Psoas muscle (tissue), 8 donors: ENCODE results near the gene STARD3. TPM values are rescaled to one million over a fixed set of nuclear protein-coding genes. Genes with fewer than 3 reads are reported as not detected.

Source experiments
- ATAC-seq, 4 donors: fragments of 200-7000 bp; cut with Tn5 transposase; one replicate each; pipeline ENCODE4 v1.9.1; 2020; ENCODE audit warnings: moderate library complexity in 3 of 4, mild to moderate bottlenecking in 2 of 4
- DNase-seq, 2 donors: peaks; one replicate each; pipeline ENCODE4 v3.0.0-alpha.2; 2020
- H3K27ac ChIP-seq: fragments of 200-600 bp; one replicate; pipeline ENCODE4 v1.8.0; 2022
- H3K27me3 ChIP-seq, 3 donors: fragments of 200-600 bp in 1 of 3; one replicate each; pipeline versions ENCODE4 v1.6.1 to v1.8.0; 2013 to 2022; ENCODE audit warnings: low read length in 2 of 3, mild to moderate bottlenecking in 2 of 3, moderate library complexity in 1 of 3; ENCODE audit not compliant: insufficient read depth in 3 of 3
- H3K36me3 ChIP-seq, 2 donors: fragments of 200-600 bp in 1 of 2; one replicate each; pipeline versions ENCODE4 v1.6.1 to v1.8.0; 2013 to 2022; ENCODE audit warnings: low read depth in 1 of 2, mild to moderate bottlenecking in 1 of 2, moderate library complexity in 1 of 2; ENCODE audit not compliant: insufficient read depth in 1 of 2
- H3K4me1 ChIP-seq: fragments of 200-600 bp; one replicate; pipeline ENCODE4 v1.8.0; 2022
- H3K4me3 ChIP-seq: fragments of 200-600 bp; one replicate; pipeline ENCODE4 v1.8.0; 2022; ENCODE audit warnings: mild to moderate bottlenecking
- H3K9me3 ChIP-seq: fragments of 200-600 bp; one replicate; pipeline ENCODE4 v1.8.0; 2022
- CTCF ChIP-seq: fragments of 200-600 bp; IDR thresholded peaks from one replicate; pipeline ENCODE4 v1.8.0; 2022; ENCODE audit warnings: antibody characterized with exemption
- WGBS, 3 donors: extraction: QIAGEN DNeasy Blood & Tissue Kit; methylation state at CpG; one replicate each; pipeline versions ENCODE4 v1.1.6 to v1.1.7; 2013; 5-methylcytosine and 5-hydroxymethylcytosine counted together
- intact Hi-C, 2 donors: fragments of 100-400 bp; cut with DNase I; formaldehyde crosslinking; loops; one replicate each; pipeline versions ENCODE4 v1.11.0 to v1.14.2; 2022
- polyA plus RNA-seq, 3 donors: library from polyadenylated mRNA; stranded (reverse); fragments of 200-250 nt; gene quantifications; one replicate each; pipeline ENCODE4 v1.2.3, GENCODE V29; 2013
- total RNA-seq, 4 donors: library from RNA; stranded (reverse); fragmentation: NEBNext Ultra II Directional in 2 of 4; extraction: Animal tissue kit (Norgen Biotek cat#: 25700) in 2 of 4; gene quantifications; one replicate each; pipeline versions ENCODE4 v1.2.1 to v1.2.4, GENCODE V29; 2021 to 2023
- donor health status: healthy with polysubstance abuse.
- donor health status: DM: no; HTN: no; CAD: no; lungs with moderate emphysema.
- donor health status: Bipolar disorder and iron deficiency.
- donor health status: healthy.
- donor health status: DM: yes; HTN: yes; CAD: no.
- donor health status: DM: no; HTN: no; CAD: no.
- donor health status: DM: no; HTN: no; CAD: no.
- donor health status: DM: yes; HTN: yes; CAD: no.

The STARD3 gene
- total and polyA plus RNA-seq, 7 donors, result 22.5 to 62.8 (median 32.6) TPM

GRCh38 chr17:39627047-39627711, 9.8 kb upstream of the STARD3 start:
- no peak overlapping the region for H3K27ac ChIP-seq
- peaks cover 0 to 52% (median 11%) of the 10 kb centered on the region in 3 donors for H3K27me3 ChIP-seq
- H3K4me3 ChIP-seq, result peak overlapping the region; percentile 51
- TF ChIP-seq CTCF, result no peak
- H3K9me3 ChIP-seq, result no peaks in the 10 kb centered on the region
- peaks cover 5% of the 10 kb centered on the region for H3K4me1 ChIP-seq
- intact Hi-C loops, result loop anchor here in 1 of 2 donors (10.0 kb wide), 1 partner anchor 238 kb away; the partner anchor contains the start of genes IKZF3 and ZPBP2
- H3K36me3 ChIP-seq, result no peaks in the 10 kb centered on the region
- 2 to 5% (median 5%) methylated on average over 30 to 72 of the region's 72 CpGs for WGBS, 3 donors
- DNase-seq (no peak), ATAC-seq (no peak)

DNA sequence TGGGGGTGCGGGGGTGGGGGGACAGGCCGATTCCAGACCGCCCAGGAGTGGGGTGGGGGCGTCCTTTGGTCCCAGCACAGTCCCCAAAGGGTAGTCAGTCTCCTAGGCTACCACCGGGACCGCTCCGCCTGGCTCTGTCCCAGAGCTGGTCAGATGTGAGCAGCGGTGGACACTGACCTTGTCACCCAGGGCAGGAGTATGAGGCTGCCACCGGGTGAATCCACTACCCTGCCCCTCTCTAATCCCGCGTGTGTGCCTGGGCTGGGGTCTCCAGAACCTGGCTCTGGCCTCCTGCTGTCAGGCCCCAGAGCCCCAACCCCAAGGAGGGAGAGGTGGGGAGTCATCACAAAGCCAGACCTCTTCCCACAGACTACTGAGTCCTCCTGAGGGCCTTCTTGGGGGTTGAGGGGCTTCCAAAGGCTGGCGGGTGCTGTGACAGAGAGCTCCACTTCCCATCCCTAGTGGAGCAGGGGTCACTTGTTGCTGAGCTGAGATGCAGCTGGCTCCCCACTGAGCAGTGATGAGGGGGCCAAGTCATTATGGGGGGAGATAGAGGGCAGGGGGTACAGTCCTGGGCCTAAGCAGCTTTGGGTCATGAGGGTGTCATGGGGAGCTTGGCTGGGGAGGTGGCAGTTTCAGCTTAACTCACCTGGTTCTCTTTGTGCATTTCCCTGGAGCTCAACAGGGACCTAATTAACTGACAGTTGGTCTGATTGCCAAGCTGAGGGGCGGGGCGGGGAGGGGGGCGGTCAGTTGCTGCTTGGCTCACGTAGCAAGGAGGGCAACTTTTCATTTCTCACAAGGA, 9.0 kb upstream of the STARD3 start:
- Histone ChIP-seq H3K36me3 (no peaks in the 10 kb centered on the region), H3K9me3 (no peaks in the 10 kb centered on the region), H3K4me3 (no peak overlapping the region), H3K4me1 (peaks cover 5% of the 10 kb centered on the region), H3K27ac (no peak overlapping the region), H3K27me3 (peaks cover 0 to 52% (median 13%) of the 10 kb centered on the region in 3 donors)
- DNase-seq (no peak), ATAC-seq (no peak)
- TF ChIP-seq CTCF, result no peak
- intact Hi-C loops, result loop anchor here in 1 of 2 donors (10.0 kb wide), 1 partner anchor 237 kb away; the partner anchor contains the start of genes IKZF3 and ZPBP2
- 50 to 53% (median 51%) methylated on average over 15 to 16 of the region's 16 CpGs for WGBS, 3 donors

- 56 to 64% (median 58%) methylated on average over 10 of the region's 10 CpGs for WGBS, 3 donors
- Histone ChIP-seq H3K27ac (no peak overlapping the region), H3K4me3 (no peak overlapping the region), H3K4me1 (peaks cover 5% of the 10 kb centered on the region), H3K36me3 (no peaks in the 10 kb centered on the region), H3K27me3 (peaks cover 0 to 52% (median 13%) of the 10 kb centered on the region in 3 donors), H3K9me3 (no peaks in the 10 kb centered on the region)
- no peak for TF ChIP-seq CTCF
- ATAC-seq (no peak), DNase-seq (no peak)
- intact Hi-C loops, result loop anchor here in 1 of 2 donors (10.0 kb wide), 1 partner anchor 236 kb away; the partner anchor contains the start of genes IKZF3 and ZPBP2
Measured at GRCh38 chr17:39628655-39629493, 8.1 kb upstream of the STARD3 start.

- Histone ChIP-seq H3K4me1 (peaks cover 5% of the 10 kb centered on the region), H3K27ac (no peak overlapping the region), H3K27me3 (peaks cover 0 to 51% (median 13%) of the 10 kb centered on the region in 3 donors), H3K4me3 (no peak overlapping the region), H3K36me3 (no peaks in the 10 kb centered on the region), H3K9me3 (no peaks in the 10 kb centered on the region)
- 69 to 73% (median 70%) methylated on average over 3 of the region's 3 CpGs for WGBS, 3 donors
- no peak for ATAC-seq
- TF ChIP-seq CTCF, result no peak
- DNase-seq, result no peak
- intact Hi-C loops, result loop anchor here in 1 of 2 donors (10.0 kb wide), 1 partner anchor 235 kb away; the partner anchor contains the start of genes IKZF3 and ZPBP2
Measured at GRCh38 chr17:39629494-39629880, 7.5 kb upstream of the STARD3 start.
